Measurements from ENCODE around the gene TRIP13. TPM values are rescaled to one million over a fixed set of nuclear protein-coding genes. Genes with fewer than 3 reads are reported as not detected.

The TRIP13 gene
- polyA plus RNA-seq, 4 donors, result 1.6 to 12.1 (median 7.1) TPM

DNA sequence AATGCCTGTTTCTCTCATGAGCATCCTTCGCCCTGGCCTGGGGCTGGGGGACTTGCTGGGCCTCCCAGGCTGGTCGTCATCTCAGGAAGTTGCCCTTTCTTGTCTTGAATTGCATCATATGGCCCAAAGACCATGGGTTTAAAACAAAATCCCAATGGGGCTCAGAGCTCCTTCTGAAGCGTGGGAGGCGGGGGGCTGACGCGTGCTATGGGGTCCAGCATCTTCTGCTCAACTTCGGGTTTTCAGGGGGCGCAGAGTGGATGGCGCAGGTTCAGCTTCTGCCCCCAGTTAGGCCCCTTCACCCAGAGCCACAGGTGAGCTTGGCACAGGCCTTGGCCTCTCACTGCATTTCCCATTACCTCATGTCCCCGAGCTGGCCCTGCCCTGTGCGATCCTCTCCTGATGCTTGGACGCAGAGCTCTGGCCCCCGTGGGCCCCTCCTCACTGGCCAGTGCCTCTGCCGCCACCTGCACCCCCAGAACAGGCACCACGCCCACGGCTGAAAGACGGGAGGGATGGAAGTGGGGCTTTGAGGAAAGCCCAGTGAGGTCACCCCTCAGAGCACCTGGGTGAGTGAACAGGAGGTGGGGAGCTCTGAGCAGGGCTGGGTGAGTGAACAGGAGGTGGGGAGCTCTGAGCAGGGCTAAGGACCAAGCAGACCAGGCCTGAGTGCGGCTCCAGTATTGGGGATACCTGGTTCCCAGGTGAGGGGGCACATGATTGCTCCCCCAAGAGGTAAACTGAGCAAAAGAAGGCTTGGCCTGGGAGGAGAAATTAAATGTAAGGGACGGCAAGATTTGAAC, 56.0 kb downstream of the TRIP13 start:
- Histone ChIP-seq H3K9me3 (ENCODE audit: control insufficient read depth in 2 of 2, insufficient read depth in 1 of 2, low read depth in 1 of 2, low read length in 1 of 2) (peaks cover 0 to 19% of the 10 kb centered on the region in 2 donors), H3K27me3 (ENCODE audit: control insufficient read depth in 3 of 3, insufficient read depth in 3 of 3, low read length in 3 of 3) (peaks cover 0 to 4% (median 0%) of the 10 kb centered on the region in 3 donors), H3K27ac (ENCODE audit: low read depth in 1 of 3, low read length in 2 of 3) (no peak overlapping the region), H3K4me3 (ENCODE audit: low read depth in 1 of 3, low read length in 3 of 3) (no peak overlapping the region), H3K4me1 (ENCODE audit: control insufficient read depth in 3 of 3, insufficient read depth in 2 of 3, low read depth in 1 of 3, low read length in 2 of 3) (peaks cover 0 to 29% (median 0%) of the 10 kb centered on the region in 3 donors), H3K36me3 (ENCODE audit: control insufficient read depth in 3 of 3, insufficient read depth in 2 of 3, low read depth in 1 of 3, low read length in 3 of 3) (no peaks in the 10 kb centered on the region)
- DNase-seq (no peak), FAIRE-seq (no peak)
- WGBS, 3 donors, result 83 to 87% (median 84%) methylated on average over 19 of the region's 19 CpGs

DNA sequence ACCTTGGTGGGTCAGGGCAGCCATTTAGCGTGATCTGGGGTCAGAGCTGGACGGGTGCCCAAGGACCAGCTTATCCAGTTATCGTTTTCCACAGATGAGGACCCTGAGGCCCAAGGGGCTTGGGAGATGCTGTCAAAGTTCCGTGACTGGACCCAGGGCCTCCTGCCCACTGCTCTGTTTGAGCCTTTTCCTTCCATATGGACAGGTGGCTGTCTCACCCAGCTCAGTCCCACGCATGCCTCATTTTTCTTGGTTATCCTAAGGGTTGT, 56.5 kb downstream of the TRIP13 start:
- Histone ChIP-seq H3K27ac (ENCODE audit: low read depth in 1 of 3, low read length in 2 of 3) (no peak overlapping the region), H3K9me3 (ENCODE audit: control insufficient read depth in 2 of 2, insufficient read depth in 1 of 2, low read depth in 1 of 2, low read length in 1 of 2) (peaks cover 0 to 19% of the 10 kb centered on the region in 2 donors), H3K27me3 (ENCODE audit: control insufficient read depth in 3 of 3, insufficient read depth in 3 of 3, low read length in 3 of 3) (peaks cover 0 to 4% (median 0%) of the 10 kb centered on the region in 3 donors), H3K4me3 (ENCODE audit: low read depth in 1 of 3, low read length in 3 of 3) (no peak overlapping the region), H3K4me1 (ENCODE audit: control insufficient read depth in 3 of 3, insufficient read depth in 2 of 3, low read depth in 1 of 3, low read length in 2 of 3) (peaks cover 0 to 26% (median 0%) of the 10 kb centered on the region in 3 donors), H3K36me3 (ENCODE audit: control insufficient read depth in 3 of 3, insufficient read depth in 2 of 3, low read depth in 1 of 3, low read length in 3 of 3) (no peaks in the 10 kb centered on the region)
- 74 to 91% (median 84%) methylated on average over 5 of the region's 5 CpGs for WGBS, 3 donors
- no peak for DNase-seq
- FAIRE-seq, result no peak

DNA sequence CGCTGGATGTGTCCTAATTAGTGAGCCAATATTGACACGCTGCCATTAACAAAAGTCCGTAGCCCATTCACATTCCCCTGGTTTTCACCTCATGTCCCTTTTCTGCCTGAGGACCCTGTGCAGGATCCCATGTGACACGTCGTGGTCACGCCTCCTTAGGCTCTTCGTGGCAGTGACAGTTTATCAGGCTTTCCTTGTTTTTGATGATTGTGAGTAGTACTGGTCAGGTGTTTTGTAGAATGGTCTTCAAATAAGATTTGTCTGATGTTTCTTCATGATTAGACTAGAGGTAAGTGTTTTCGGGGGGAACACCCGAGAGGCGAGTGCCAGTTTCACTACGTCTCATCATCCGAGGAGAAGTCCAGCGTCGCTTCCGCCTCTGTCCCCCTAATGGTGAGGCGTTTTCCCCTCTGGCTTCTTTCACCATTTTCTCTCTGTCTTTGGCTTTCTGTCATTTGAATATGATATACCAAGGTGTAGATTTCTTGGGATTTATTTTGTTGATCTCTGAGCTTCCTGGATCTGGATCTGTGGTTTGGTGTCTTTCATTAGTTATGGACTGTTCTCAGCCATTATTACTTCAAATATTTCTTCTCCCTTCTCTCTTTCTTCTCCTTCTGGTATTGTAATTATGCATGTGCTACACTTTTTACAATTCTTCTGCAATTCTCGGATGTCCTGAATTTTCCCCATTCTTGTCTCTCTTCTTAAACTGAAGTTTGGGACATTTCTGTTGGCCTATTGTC, 57.3 kb downstream of the TRIP13 start:
- DNase-seq, result no peak
- Histone ChIP-seq H3K4me1 (ENCODE audit: control insufficient read depth in 3 of 3, insufficient read depth in 2 of 3, low read depth in 1 of 3, low read length in 2 of 3) (peaks cover 0 to 19% (median 0%) of the 10 kb centered on the region in 3 donors), H3K4me3 (ENCODE audit: low read depth in 1 of 3, low read length in 3 of 3) (no peak overlapping the region), H3K9me3 (ENCODE audit: control insufficient read depth in 2 of 2, insufficient read depth in 1 of 2, low read depth in 1 of 2, low read length in 1 of 2) (peaks cover 0 to 19% of the 10 kb centered on the region in 2 donors), H3K27ac (ENCODE audit: low read depth in 1 of 3, low read length in 2 of 3) (no peak overlapping the region), H3K36me3 (ENCODE audit: control insufficient read depth in 3 of 3, insufficient read depth in 2 of 3, low read depth in 1 of 3, low read length in 3 of 3) (no peaks in the 10 kb centered on the region), H3K27me3 (ENCODE audit: control insufficient read depth in 3 of 3, insufficient read depth in 3 of 3, low read length in 3 of 3) (peaks cover 0 to 4% (median 0%) of the 10 kb centered on the region in 3 donors)
- FAIRE-seq, result no peak
- WGBS, 3 donors, result 83 to 95% (median 89%) methylated on average over 17 of the region's 17 CpGs

DNA sequence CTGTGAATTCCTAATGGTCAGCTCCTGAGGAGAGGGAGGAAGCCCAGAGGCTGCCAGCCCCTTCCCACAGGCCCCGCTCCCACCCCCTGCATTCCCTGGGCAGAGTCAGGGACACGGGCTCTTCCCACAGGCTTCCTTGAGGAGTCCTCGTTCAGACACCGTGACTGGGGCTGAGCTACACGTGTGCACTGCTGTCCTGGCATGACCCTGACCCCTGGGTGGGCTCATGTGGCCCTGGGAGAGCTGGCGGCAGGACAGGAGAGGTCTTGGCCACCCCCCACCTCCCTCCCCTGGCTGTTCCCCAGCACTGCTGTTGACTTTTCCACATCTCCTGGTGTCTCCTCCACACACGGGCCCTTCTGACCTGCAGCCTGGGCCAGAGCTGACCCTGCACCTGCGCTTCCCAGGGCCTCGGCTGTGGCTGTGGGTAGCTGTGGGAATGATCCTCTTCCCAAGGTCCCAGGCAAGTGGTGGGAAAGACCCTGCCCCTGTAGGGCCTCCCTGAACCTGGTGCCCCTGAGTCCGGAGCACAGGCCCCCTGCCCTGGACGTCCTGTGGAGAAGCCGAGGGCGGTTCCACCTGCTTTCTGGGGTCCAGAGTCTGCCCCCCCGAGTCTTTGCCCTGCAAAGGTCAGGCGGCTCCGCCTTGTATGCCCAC, 59.4 kb downstream of the TRIP13 start:
- DNase-seq, result no peak
- Histone ChIP-seq H3K4me3 (ENCODE audit: low read depth in 1 of 3, low read length in 3 of 3) (no peak overlapping the region), H3K36me3 (ENCODE audit: control insufficient read depth in 3 of 3, insufficient read depth in 2 of 3, low read depth in 1 of 3, low read length in 3 of 3) (no peaks in the 10 kb centered on the region), H3K4me1 (ENCODE audit: control insufficient read depth in 3 of 3, insufficient read depth in 2 of 3, low read depth in 1 of 3, low read length in 2 of 3) (peaks cover 0 to 9% (median 3%) of the 10 kb centered on the region in 3 donors), H3K9me3 (ENCODE audit: control insufficient read depth in 2 of 2, insufficient read depth in 1 of 2, low read depth in 1 of 2, low read length in 1 of 2) (peaks cover 0 to 19% of the 10 kb centered on the region in 2 donors), H3K27ac (ENCODE audit: low read depth in 1 of 3, low read length in 2 of 3) (no peak overlapping the region), H3K27me3 (ENCODE audit: control insufficient read depth in 3 of 3, insufficient read depth in 3 of 3, low read length in 3 of 3) (peaks cover 0 to 7% (median 0%) of the 10 kb centered on the region in 3 donors)
- no peak for FAIRE-seq
- 84 to 92% (median 87%) methylated on average over 16 of the region's 16 CpGs for WGBS, 3 donors

DNA sequence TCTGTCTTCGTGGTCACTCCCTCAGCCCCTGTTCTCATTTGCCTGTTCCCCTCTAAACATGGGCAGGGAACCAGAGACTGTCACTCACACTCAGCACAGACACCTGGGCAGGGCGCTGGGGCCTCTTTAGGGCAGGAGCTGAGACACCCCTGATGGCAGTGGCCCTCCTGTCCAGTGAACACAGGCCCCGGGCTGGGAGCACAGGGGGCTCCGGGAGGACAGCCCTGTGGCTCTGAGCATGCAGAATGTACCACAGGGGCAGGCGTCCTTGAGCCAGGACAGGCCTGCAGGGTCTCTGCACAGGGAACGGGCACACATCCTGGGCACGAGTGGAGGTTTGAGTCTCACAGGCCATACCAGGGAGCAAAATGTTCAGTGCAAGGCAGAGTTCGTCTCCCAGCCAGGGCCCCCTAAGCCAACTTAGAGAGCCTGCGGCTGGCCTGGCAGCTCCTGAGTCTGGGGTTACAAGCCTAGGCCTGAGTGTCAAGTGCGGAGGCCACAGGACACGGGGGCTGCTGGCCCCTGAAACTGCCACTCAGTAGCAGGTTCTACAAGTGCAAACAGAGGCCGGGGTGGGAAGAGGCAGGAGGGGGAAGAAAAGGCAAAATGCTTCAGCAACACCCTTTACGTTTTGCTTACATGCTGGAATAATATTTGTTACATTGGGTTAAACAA, 60.0 kb downstream of the TRIP13 start:
- no peak for FAIRE-seq
- Histone ChIP-seq H3K36me3 (ENCODE audit: control insufficient read depth in 3 of 3, insufficient read depth in 2 of 3, low read depth in 1 of 3, low read length in 3 of 3) (no peaks in the 10 kb centered on the region), H3K4me1 (ENCODE audit: control insufficient read depth in 3 of 3, insufficient read depth in 2 of 3, low read depth in 1 of 3, low read length in 2 of 3) (peaks cover 0 to 15% (median 5%) of the 10 kb centered on the region in 3 donors), H3K4me3 (ENCODE audit: low read depth in 1 of 3, low read length in 3 of 3) (no peak overlapping the region), H3K27ac (ENCODE audit: low read depth in 1 of 3, low read length in 2 of 3) (no peak overlapping the region), H3K9me3 (ENCODE audit: control insufficient read depth in 2 of 2, insufficient read depth in 1 of 2, low read depth in 1 of 2, low read length in 1 of 2) (peaks cover 0 to 19% of the 10 kb centered on the region in 2 donors), H3K27me3 (ENCODE audit: control insufficient read depth in 3 of 3, insufficient read depth in 3 of 3, low read length in 3 of 3) (peaks cover 0 to 7% (median 0%) of the 10 kb centered on the region in 3 donors)
- 83 to 89% (median 86%) methylated on average over 13 of the region's 13 CpGs for WGBS, 3 donors
- no peak for DNase-seq

DNA sequence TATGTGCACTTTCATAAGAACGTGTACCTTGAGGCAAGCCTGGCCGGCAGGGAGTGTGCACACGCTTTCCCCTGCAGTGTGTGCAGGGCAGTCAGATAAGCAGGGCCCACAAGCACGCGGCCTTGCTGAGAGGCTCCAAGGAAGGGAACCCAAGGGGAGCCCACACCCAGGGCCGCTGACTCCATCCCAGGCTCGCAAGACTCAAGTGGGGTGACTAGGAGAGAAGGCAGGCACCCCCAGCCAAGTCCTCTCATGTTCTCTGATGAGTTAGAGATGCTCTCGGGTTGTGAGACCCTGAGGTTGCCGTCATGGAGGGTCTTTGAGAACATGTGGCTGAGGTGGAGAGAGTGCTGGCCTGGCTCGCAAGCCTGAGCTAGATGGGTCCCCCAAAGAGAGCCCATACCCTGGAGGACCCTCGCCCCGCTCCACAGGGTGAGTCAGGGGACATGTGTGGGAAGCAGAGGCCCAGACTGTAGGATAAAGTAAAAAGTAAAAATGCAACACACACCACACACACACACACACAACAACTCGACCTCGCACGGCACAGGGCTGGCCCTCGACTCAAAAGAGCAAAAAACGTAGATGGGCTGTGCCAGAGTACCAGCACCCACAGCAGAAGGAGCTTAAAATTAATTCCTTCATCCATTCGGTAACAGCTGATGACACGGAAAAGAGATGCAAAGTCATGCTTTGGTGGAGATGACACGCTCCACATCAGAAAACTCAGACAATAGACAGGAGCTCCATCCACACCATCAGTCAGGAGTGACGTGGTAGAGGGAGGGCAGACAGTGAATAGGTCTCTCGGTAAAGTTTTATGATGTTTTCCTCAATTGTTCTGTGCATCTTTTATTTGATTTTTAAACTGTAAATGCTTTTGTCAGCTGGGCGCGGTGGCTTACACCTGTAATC, 61.1 kb downstream of the TRIP13 start:
- Histone ChIP-seq H3K9me3 (ENCODE audit: control insufficient read depth in 2 of 2, insufficient read depth in 1 of 2, low read depth in 1 of 2, low read length in 1 of 2) (peaks cover 0 to 19% of the 10 kb centered on the region in 2 donors), H3K27me3 (ENCODE audit: control insufficient read depth in 3 of 3, insufficient read depth in 3 of 3, low read length in 3 of 3) (peaks cover 0 to 7% (median 3%) of the 10 kb centered on the region in 3 donors), H3K36me3 (ENCODE audit: control insufficient read depth in 3 of 3, insufficient read depth in 2 of 3, low read depth in 1 of 3, low read length in 3 of 3) (no peaks in the 10 kb centered on the region), H3K4me1 (ENCODE audit: control insufficient read depth in 3 of 3, insufficient read depth in 2 of 3, low read depth in 1 of 3, low read length in 2 of 3) (peaks cover 0 to 18% (median 5%) of the 10 kb centered on the region in 3 donors), H3K4me3 (ENCODE audit: low read depth in 1 of 3, low read length in 3 of 3) (no peak overlapping the region), H3K27ac (ENCODE audit: low read depth in 1 of 3, low read length in 2 of 3) (no peak overlapping the region)
- DNase-seq, result no peak
- 73 to 82% (median 75%) methylated on average over 24 of the region's 24 CpGs for WGBS, 3 donors
- FAIRE-seq, result no peak

DNA sequence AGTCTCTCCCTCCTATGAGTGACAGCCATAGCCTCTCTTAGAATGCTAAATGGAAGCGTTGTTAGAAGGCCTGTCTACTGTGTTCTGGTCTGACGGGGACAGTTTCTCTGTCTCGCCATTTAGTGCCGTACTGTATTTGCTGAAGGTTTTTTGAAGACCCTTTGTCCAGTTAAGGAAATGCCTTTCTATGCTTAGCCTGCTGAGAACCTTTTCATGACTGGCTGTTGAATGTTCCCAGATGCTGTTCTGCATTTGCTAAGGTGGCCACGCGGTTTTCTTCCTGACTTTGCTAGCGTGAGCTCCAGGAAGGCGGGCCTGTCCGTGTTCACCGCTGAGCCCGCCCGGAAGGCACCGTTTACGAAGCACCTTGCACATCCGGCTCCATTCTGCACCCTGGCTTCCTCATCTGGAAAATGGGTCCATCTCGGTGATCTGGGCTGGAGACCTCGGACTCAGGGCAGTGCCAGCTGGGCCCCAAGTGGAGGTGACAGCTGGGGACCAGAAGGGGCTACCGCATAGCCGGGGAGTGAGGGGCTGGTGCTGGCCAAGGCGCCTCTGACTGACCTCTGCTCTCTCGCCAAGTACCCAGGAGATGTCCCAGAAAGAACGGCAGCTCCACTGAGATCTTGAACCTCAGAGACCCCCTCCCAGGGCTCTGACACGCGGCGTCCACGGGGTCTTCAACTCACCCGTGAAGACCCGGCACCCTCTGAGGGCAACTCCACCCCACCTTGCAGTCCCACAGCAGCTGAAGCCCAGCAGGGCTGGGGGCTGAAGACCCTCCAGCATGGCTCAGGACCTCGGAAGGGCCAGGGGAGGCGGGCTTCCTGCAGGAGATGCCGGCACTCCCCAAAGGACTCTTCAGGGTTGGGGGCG, 63.4 kb downstream of the TRIP13 start:
- Histone ChIP-seq H3K27ac (ENCODE audit: low read depth in 1 of 3, low read length in 2 of 3) (peak overlapping the region in 2 of 3 donors; percentile 52 to 53), H3K27me3 (ENCODE audit: control insufficient read depth in 3 of 3, insufficient read depth in 3 of 3, low read length in 3 of 3) (peaks cover 0 to 7% (median 3%) of the 10 kb centered on the region in 3 donors), H3K4me3 (ENCODE audit: low read depth in 1 of 3, low read length in 3 of 3) (no peak overlapping the region), H3K4me1 (ENCODE audit: control insufficient read depth in 3 of 3, insufficient read depth in 2 of 3, low read depth in 1 of 3, low read length in 2 of 3) (peaks cover 0 to 24% (median 5%) of the 10 kb centered on the region in 3 donors), H3K9me3 (ENCODE audit: control insufficient read depth in 2 of 2, insufficient read depth in 1 of 2, low read depth in 1 of 2, low read length in 1 of 2) (peaks cover 0 to 5% of the 10 kb centered on the region in 2 donors), H3K36me3 (ENCODE audit: control insufficient read depth in 3 of 3, insufficient read depth in 2 of 3, low read depth in 1 of 3, low read length in 3 of 3) (no peaks in the 10 kb centered on the region)
- DNase-seq (no peak), FAIRE-seq (no peak)
- 84 to 87% (median 85%) methylated on average over 32 of the region's 32 CpGs for WGBS, 3 donors

Measured in small intestine (tissue), 7 donors.